ENCODE data around the gene ICAM1.

- TF ChIP-seq, protein P1, sequence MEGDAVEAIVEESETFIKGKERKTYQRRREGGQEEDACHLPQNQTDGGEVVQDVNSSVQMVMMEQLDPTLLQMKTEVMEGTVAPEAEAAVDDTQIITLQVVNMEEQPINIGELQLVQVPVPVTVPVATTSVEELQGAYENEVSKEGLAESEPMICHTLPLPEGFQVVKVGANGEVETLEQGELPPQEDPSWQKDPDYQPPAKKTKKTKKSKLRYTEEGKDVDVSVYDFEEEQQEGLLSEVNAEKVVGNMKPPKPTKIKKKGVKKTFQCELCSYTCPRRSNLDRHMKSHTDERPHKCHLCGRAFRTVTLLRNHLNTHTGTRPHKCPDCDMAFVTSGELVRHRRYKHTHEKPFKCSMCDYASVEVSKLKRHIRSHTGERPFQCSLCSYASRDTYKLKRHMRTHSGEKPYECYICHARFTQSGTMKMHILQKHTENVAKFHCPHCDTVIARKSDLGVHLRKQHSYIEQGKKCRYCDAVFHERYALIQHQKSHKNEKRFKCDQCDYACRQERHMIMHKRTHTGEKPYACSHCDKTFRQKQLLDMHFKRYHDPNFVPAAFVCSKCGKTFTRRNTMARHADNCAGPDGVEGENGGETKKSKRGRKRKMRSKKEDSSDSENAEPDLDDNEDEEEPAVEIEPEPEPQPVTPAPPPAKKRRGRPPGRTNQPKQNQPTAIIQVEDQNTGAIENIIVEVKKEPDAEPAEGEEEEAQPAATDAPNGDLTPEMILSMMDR (IDR thresholded peaks at IDR 0.05), result no peak
- TF ChIP-seq POLR2A (IDR thresholded peaks at IDR 0.05), result no peak
These were observed 17.8 kb downstream of the ICAM1 start for GRCh38 chr19:10288662-10289166.
